DMS79 treated with DMSO at 0.1 percent for 48 hours (cell line): ENCODE results near the gene KAZN.

Experiments
- DNase-seq: peaks from one replicate; lab custom pipeline; 2025; lab: John Stamatoyannopoulos, UW

The KAZN gene

GRCh38 chr1:15096293-15096692 is 497.8 kb downstream of the KAZN start:
- no peak for DNase-seq

GRCh38 chr1:15098176-15099125 is 500.0 kb downstream of the KAZN start:
- DNase-seq: no peak

GRCh38 chr1:15099441-15100120 is 501.1 kb downstream of the KAZN start:
- no peak for DNase-seq

GRCh38 chr1:15100121-15100879 is 501.8 kb downstream of the KAZN start:
- peak; percentile 82 for DNase-seq

GRCh38 chr1:15100880-15101760 is 502.6 kb downstream of the KAZN start:
- DNase-seq: no peak

GRCh38 chr1:15101801-15102200 is 503.3 kb downstream of the KAZN start:
- DNase-seq: no peak

- no peak for DNase-seq
Observed at GRCh38 chr1:15102646-15103045, 504.2 kb downstream of the KAZN start.

- no peak for DNase-seq
Observed at GRCh38 chr1:15103211-15103610, 504.7 kb downstream of the KAZN start.

GRCh38 chr1:15103906-15104305 is 505.4 kb downstream of the KAZN start:
- no peak for DNase-seq

- no peak for DNase-seq
Observed at GRCh38 chr1:15104768-15105167, 506.3 kb downstream of the KAZN start.

GRCh38 chr1:15106608-15107007 is 508.1 kb downstream of the KAZN start:
- DNase-seq: no peak

- DNase-seq: no peak
Observed at GRCh38 chr1:15107058-15107687, 508.7 kb downstream of the KAZN start.

- DNase-seq: no peak
Observed at GRCh38 chr1:15107911-15108310, 509.4 kb downstream of the KAZN start.

GRCh38 chr1:15110128-15110866 is 511.8 kb downstream of the KAZN start:
- DNase-seq: no peak

- DNase-seq: no peak
Observed at GRCh38 chr1:15110867-15111230, 512.4 kb downstream of the KAZN start.

GRCh38 chr1:15113146-15113545 is 514.7 kb downstream of the KAZN start:
- no peak for DNase-seq

GRCh38 chr1:15114884-15115283 is 516.4 kb downstream of the KAZN start:
- DNase-seq: no peak

GRCh38 chr1:15115542-15116330 is 517.3 kb downstream of the KAZN start:
- peak; percentile 11 for DNase-seq

GRCh38 chr1:15116966-15117365 is 518.5 kb downstream of the KAZN start:
- DNase-seq: no peak
